KMS-11 (cell line): ENCODE measurements around the gene TRIM25.

Experiments used
- H2AFZ ChIP-seq: fragments of 200-600 bp; sonication (generic); 2 replicates; pipeline ENCODE4 v1.6.1; 2016; ENCODE audit warnings: antibody characterized with exemption, mixed run types, low read depth
- H3K27ac ChIP-seq: fragments of 200-600 bp; sonication (generic); 2 replicates; pipeline ENCODE4 v1.6.1; 2016; ENCODE audit warnings: mild to moderate bottlenecking, mixed run types
- H3K27me3 ChIP-seq: fragments of 200-600 bp; sonication (generic); 2 replicates; pipeline ENCODE4 v1.6.1; 2017; ENCODE audit warnings: mild to moderate bottlenecking, low read depth, mixed run types, moderate library complexity; ENCODE audit not compliant: insufficient read depth
- H3K36me3 ChIP-seq: fragments of 200-600 bp; sonication (generic); 2 replicates; pipeline ENCODE4 v1.6.1; 2017; ENCODE audit warnings: mild to moderate bottlenecking, mixed run types; ENCODE audit not compliant: insufficient read depth
- H3K4me1 ChIP-seq: fragments of 200-600 bp; sonication (generic); 2 replicates; pipeline ENCODE4 v1.6.1; 2016; ENCODE audit warnings: mild to moderate bottlenecking, low read depth, mixed run types; ENCODE audit not compliant: poor library complexity, severe bottlenecking
- H3K4me2 ChIP-seq: fragments of 200-600 bp; sonication (generic); 2 replicates; pipeline ENCODE4 v1.7.0; 2016; ENCODE audit warnings: mild to moderate bottlenecking, mixed run types
- H3K4me3 ChIP-seq: fragments of 200-600 bp; sonication (generic); IDR thresholded peaks from 2 replicates; pipeline ENCODE4 v1.6.1; 2017; ENCODE audit warnings: low read depth, low read length, mixed read lengths; ENCODE audit not compliant: insufficient read depth
- H3K79me2 ChIP-seq: fragments of 200-600 bp; sonication (generic); 2 replicates; pipeline ENCODE4 v1.6.1; 2016; ENCODE audit warnings: low read depth, mixed run types; ENCODE audit not compliant: insufficient read depth
- H3K9ac ChIP-seq: fragments of 200-600 bp; sonication (generic); 2 replicates; pipeline ENCODE4 v1.6.1; 2016; ENCODE audit warnings: mild to moderate bottlenecking, mixed run types
- H4K20me1 ChIP-seq: fragments of 200-600 bp; sonication (generic); 2 replicates; pipeline ENCODE4 v1.6.1; 2016; ENCODE audit warnings: mild to moderate bottlenecking, mixed run types; ENCODE audit not compliant: insufficient read depth
- CTCF ChIP-seq: fragments of 200-600 bp; sonication (generic); conservative IDR thresholded peaks from 2 replicates; pipeline ENCODE4 v1.6.1; 2017; ENCODE audit warnings: low read depth, mild to moderate bottlenecking, antibody characterized with exemption, low read length, moderate library complexity, mixed read lengths

The TRIM25 gene

GRCh38 chr17:56890390-56890789, 23.5 kb downstream of the TRIM25 start:
- no peak for TF ChIP-seq CTCF
- peaks cover 7% of the 10 kb centered on the region; the same call in 1 of the 2 replicates for H3K36me3 ChIP-seq

GRCh38 chr17:56887552-56888467, 26.0 kb downstream of the TRIM25 start:
- no peak overlapping the region for H2AFZ ChIP-seq
- H3K27ac ChIP-seq, result no peak overlapping the region
- TF ChIP-seq CTCF, result no peak
- no peaks in the 10 kb centered on the region for H3K27me3 ChIP-seq
- H3K4me2 ChIP-seq, result no peak overlapping the region
- no peak overlapping the region for H3K9ac ChIP-seq
- H3K36me3 ChIP-seq, result peaks cover 7% of the 10 kb centered on the region; the same call in 1 of the 2 replicates
- no peaks in the 10 kb centered on the region for H4K20me1 ChIP-seq
- H3K4me3 ChIP-seq, result no peak overlapping the region
- no peaks in the 10 kb centered on the region for H3K4me1 ChIP-seq
- H3K79me2 ChIP-seq, result no peaks in the 10 kb centered on the region

More at GRCh38 chr17:56890390-56890789, 23.5 kb downstream of the TRIM25 start:
- H3K4me1 ChIP-seq, result no peaks in the 10 kb centered on the region
- no peak overlapping the region for H3K9ac ChIP-seq
- no peak overlapping the region for H2AFZ ChIP-seq
- no peaks in the 10 kb centered on the region for H4K20me1 ChIP-seq
- no peaks in the 10 kb centered on the region for H3K27me3 ChIP-seq
- no peak overlapping the region for H3K27ac ChIP-seq
- no peak overlapping the region for H3K4me2 ChIP-seq
- H3K79me2 ChIP-seq, result no peaks in the 10 kb centered on the region
- H3K4me3 ChIP-seq, result no peak overlapping the region

- Histone ChIP-seq H3K36me3 (peaks cover 4% of the 10 kb centered on the region; the same call in 1 of the 2 replicates), H3K27ac (no peak overlapping the region), H3K9ac (no peak overlapping the region), H3K79me2 (no peaks in the 10 kb centered on the region), H3K27me3 (no peaks in the 10 kb centered on the region), H3K4me1 (no peaks in the 10 kb centered on the region), H3K4me2 (no peak overlapping the region), H3K4me3 (no peak overlapping the region), H4K20me1 (no peaks in the 10 kb centered on the region), H2AFZ (no peak overlapping the region)
- no peak for TF ChIP-seq CTCF
Measured at GRCh38 chr17:56887105-56887504, 26.7 kb downstream of the TRIM25 start.

- no peak for TF ChIP-seq CTCF
- Histone ChIP-seq H3K36me3 (0 out of 2 replicates have a peak, but pooled peaks cover 4% of the 10 kb centered on the region), H3K27me3 (no peaks in the 10 kb centered on the region), H4K20me1 (no peaks in the 10 kb centered on the region), H3K4me3 (no peak overlapping the region), H3K4me1 (no peaks in the 10 kb centered on the region), H3K79me2 (no peaks in the 10 kb centered on the region), H3K4me2 (no peak overlapping the region), H3K9ac (no peak overlapping the region), H2AFZ (no peak overlapping the region), H3K27ac (no peak overlapping the region)
Measured at GRCh38 chr17:56886288-56886731, 27.5 kb downstream of the TRIM25 start.
